Measurements from ENCODE around the gene MAML3. TPM values are rescaled to one million over a fixed set of nuclear protein-coding genes. Genes with fewer than 3 reads are reported as not detected.

MAML3 gene
- total RNA-seq, 1 donor, result 0.72 TPM

GRCh38 chr4:139844459-139845036, 309.4 kb downstream of the MAML3 start:
- TF ChIP-seq CTCF (IDR thresholded peaks at IDR 0.05; ENCODE audit: extremely low read depth, low read depth, low read length), result no peak
- Histone ChIP-seq H3K27me3 (ENCODE audit: insufficient read depth, low read length) (peaks cover 24% of the 10 kb centered on the region), H4K20me1 (ENCODE audit: insufficient read depth, low read length) (no peaks in the 10 kb centered on the region), H3K9me3 (ENCODE audit: low read depth, low read length) (no peaks in the 10 kb centered on the region), H2AFZ (ENCODE audit: low read length) (no peak overlapping the region), H3K27ac (ENCODE audit: low read depth, low read length) (no peak overlapping the region), H3K79me2 (ENCODE audit: insufficient read depth, low read length) (no peaks in the 10 kb centered on the region), H3K4me2 (ENCODE audit: insufficient read depth, low read length) (no peak overlapping the region), H3K4me3 (ENCODE audit: insufficient read depth, low read length) (no peak overlapping the region), H3K4me1 (ENCODE audit: insufficient read depth, low read length) (no peaks in the 10 kb centered on the region), H3K36me3 (ENCODE audit: insufficient read depth, low read length) (no peaks in the 10 kb centered on the region)
- DNase-seq (ENCODE audit: insufficient read length, low spot score, missing footprints), result no peak

GRCh38 chr4:139844057-139844456, 309.9 kb downstream of the MAML3 start:
- Histone ChIP-seq H3K79me2 (ENCODE audit: insufficient read depth, low read length) (no peaks in the 10 kb centered on the region), H4K20me1 (ENCODE audit: insufficient read depth, low read length) (no peaks in the 10 kb centered on the region), H3K4me3 (ENCODE audit: insufficient read depth, low read length) (no peak overlapping the region), H3K9me3 (ENCODE audit: low read depth, low read length) (no peaks in the 10 kb centered on the region), H3K27me3 (ENCODE audit: insufficient read depth, low read length) (peaks cover 19% of the 10 kb centered on the region), H3K4me2 (ENCODE audit: insufficient read depth, low read length) (no peak overlapping the region), H3K36me3 (ENCODE audit: insufficient read depth, low read length) (no peaks in the 10 kb centered on the region), H2AFZ (ENCODE audit: low read length) (no peak overlapping the region), H3K4me1 (ENCODE audit: insufficient read depth, low read length) (no peaks in the 10 kb centered on the region), H3K27ac (ENCODE audit: low read depth, low read length) (no peak overlapping the region)
- DNase-seq (ENCODE audit: insufficient read length, low spot score, missing footprints), result no peak
- no peak for TF ChIP-seq CTCF (IDR thresholded peaks at IDR 0.05; ENCODE audit: extremely low read depth, low read depth, low read length)

- Histone ChIP-seq H4K20me1 (ENCODE audit: insufficient read depth, low read length) (no peaks in the 10 kb centered on the region), H3K79me2 (ENCODE audit: insufficient read depth, low read length) (no peaks in the 10 kb centered on the region), H3K4me2 (ENCODE audit: insufficient read depth, low read length) (no peak overlapping the region), H3K27me3 (ENCODE audit: insufficient read depth, low read length) (peaks cover 15% of the 10 kb centered on the region), H3K36me3 (ENCODE audit: insufficient read depth, low read length) (no peaks in the 10 kb centered on the region), H3K4me3 (ENCODE audit: insufficient read depth, low read length) (no peak overlapping the region), H3K4me1 (ENCODE audit: insufficient read depth, low read length) (no peaks in the 10 kb centered on the region), H2AFZ (ENCODE audit: low read length) (no peak overlapping the region), H3K27ac (ENCODE audit: low read depth, low read length) (no peak overlapping the region), H3K9me3 (ENCODE audit: low read depth, low read length) (no peaks in the 10 kb centered on the region)
- TF ChIP-seq CTCF (IDR thresholded peaks at IDR 0.05; ENCODE audit: extremely low read depth, low read depth, low read length), result no peak
- DNase-seq (ENCODE audit: insufficient read length, low spot score, missing footprints), result no peak
These were observed 310.3 kb downstream of the MAML3 start for GRCh38 chr4:139843641-139844040.

- H3K4me2 ChIP-seq (ENCODE audit: insufficient read depth, low read length), result no peak overlapping the region
- TF ChIP-seq CTCF (IDR thresholded peaks at IDR 0.05; ENCODE audit: extremely low read depth, low read depth, low read length), result no peak
These were observed 312.4 kb downstream of the MAML3 start for GRCh38 chr4:139841464-139842195.

More at GRCh38 chr4:139841464-139842195, 312.4 kb downstream of the MAML3 start:
- Histone ChIP-seq H2AFZ (ENCODE audit: low read length) (no peak overlapping the region), H3K9me3 (ENCODE audit: low read depth, low read length) (no peaks in the 10 kb centered on the region), H3K4me1 (ENCODE audit: insufficient read depth, low read length) (no peaks in the 10 kb centered on the region), H3K36me3 (ENCODE audit: insufficient read depth, low read length) (no peaks in the 10 kb centered on the region), H3K4me3 (ENCODE audit: insufficient read depth, low read length) (no peak overlapping the region), H3K27me3 (ENCODE audit: insufficient read depth, low read length) (peaks cover 3% of the 10 kb centered on the region), H3K79me2 (ENCODE audit: insufficient read depth, low read length) (no peaks in the 10 kb centered on the region), H4K20me1 (ENCODE audit: insufficient read depth, low read length) (no peaks in the 10 kb centered on the region), H3K27ac (ENCODE audit: low read depth, low read length) (no peak overlapping the region)
- DNase-seq (ENCODE audit: insufficient read length, low spot score, missing footprints), result no peak

Measured in osteoblast (primary cell).